ENCODE results near the gene TRIO.

TRIO gene

DNA sequence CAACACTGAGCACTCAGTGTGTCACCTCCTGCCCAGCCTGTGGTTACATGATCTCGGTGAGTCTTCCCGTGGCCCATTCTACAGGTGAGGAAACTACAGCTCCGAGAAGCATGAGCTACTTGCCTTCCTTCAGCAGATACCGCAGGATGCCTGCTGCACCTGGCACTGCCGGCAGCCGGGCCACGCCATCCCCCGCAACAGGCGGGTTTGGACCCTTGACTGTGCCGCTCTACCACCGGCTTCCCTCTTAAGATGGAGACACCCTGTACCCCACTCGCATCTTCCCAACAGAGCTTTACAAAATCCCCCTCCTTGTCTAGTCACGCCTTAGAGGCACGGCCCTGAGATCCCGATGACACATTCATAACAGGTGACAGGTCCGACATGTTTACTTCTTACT lies 363.5 kb downstream of the TRIO start:
- no peaks in the 10 kb centered on the region for H3F3A ChIP-seq (ENCODE audit: insufficient read depth)
- H3K36me3 ChIP-seq (ENCODE audit: low read length): no peaks in the 10 kb centered on the region
- TF ChIP-seq, protein P1, sequence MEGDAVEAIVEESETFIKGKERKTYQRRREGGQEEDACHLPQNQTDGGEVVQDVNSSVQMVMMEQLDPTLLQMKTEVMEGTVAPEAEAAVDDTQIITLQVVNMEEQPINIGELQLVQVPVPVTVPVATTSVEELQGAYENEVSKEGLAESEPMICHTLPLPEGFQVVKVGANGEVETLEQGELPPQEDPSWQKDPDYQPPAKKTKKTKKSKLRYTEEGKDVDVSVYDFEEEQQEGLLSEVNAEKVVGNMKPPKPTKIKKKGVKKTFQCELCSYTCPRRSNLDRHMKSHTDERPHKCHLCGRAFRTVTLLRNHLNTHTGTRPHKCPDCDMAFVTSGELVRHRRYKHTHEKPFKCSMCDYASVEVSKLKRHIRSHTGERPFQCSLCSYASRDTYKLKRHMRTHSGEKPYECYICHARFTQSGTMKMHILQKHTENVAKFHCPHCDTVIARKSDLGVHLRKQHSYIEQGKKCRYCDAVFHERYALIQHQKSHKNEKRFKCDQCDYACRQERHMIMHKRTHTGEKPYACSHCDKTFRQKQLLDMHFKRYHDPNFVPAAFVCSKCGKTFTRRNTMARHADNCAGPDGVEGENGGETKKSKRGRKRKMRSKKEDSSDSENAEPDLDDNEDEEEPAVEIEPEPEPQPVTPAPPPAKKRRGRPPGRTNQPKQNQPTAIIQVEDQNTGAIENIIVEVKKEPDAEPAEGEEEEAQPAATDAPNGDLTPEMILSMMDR (IDR thresholded peaks at IDR 0.05; ENCODE audit: insufficient read depth, low read length, poor library complexity, severe bottlenecking): no peak
- no peak for TF ChIP-seq EZH2phosphoT487 (conservative IDR thresholded peaks at IDR 0.05; ENCODE audit: low read length)

DNA sequence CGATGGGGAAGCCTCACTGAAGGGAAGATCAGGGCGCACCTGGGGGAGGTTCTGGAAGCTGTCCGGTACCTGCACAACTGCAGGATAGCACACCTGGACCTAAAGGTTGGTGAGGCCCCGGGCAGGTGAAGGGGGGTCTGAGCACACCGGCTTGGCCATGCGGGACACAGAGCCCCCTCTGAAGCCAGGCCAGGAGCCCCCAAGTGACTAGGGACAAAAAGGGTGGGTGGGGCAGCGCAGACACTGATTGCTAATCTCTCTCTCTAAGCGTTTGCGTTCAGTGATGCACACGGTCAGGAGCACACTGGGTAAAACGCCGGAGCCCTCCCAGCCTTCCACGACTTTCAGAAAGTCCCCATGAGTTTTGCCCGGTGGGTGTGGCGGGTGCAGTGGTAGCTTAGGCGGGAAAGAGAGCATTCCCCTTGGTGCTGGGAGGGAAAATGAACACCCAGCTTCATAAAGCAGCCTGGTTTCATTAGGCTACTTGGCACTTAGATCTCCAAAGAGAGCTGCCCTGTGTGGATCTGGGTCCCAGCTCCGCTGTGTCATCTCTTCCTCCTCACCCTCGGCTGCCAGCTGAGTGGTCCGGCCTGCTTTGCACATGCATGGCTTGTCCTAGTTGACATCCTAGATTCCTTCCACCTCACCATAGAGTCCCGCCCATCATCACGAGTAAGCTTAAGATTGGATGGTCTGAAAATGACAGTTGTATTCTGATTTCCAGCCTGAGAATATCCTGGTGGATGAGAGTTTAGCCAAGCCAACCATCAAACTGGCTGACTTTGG lies 364.2 kb downstream of the TRIO start:
- Histone ChIP-seq H3K27ac (ENCODE audit: low read depth, low read length) (no peak overlapping the region), H3K9me3 (ENCODE audit: insufficient read depth, low read length) (no peaks in the 10 kb centered on the region), H3K27me3 (ENCODE audit: low read length) (no peaks in the 10 kb centered on the region), H3K9me2 (replicated peaks; ENCODE audit: insufficient read depth, low read length) (no peaks in the 10 kb centered on the region), H3K4me3 (ENCODE audit: insufficient read depth, low read length, poor library complexity, severe bottlenecking) (no peak overlapping the region), H2AFZ (ENCODE audit: low read depth, low read length, severe bottlenecking) (no peak overlapping the region), H3K4me2 (ENCODE audit: low read depth, low read length, poor library complexity, severe bottlenecking) (no peak overlapping the region), H3F3A (ENCODE audit: insufficient read depth) (no peaks in the 10 kb centered on the region), H3K9ac (ENCODE audit: low read length) (no peak overlapping the region), H3K79me2 (ENCODE audit: insufficient read depth, low read length) (no peaks in the 10 kb centered on the region), H4K20me1 (ENCODE audit: low read depth, low read length) (no peaks in the 10 kb centered on the region), H3K36me3 (ENCODE audit: low read length) (no peaks in the 10 kb centered on the region)
- TF ChIP-seq EZH2phosphoT487 (conservative IDR thresholded peaks at IDR 0.05; ENCODE audit: low read length): no peak
- TF ChIP-seq, protein P1 (IDR thresholded peaks at IDR 0.05; ENCODE audit: insufficient read depth, low read length, poor library complexity, severe bottlenecking): no peak

More for the DNA sequence above, 363.5 kb downstream of the TRIO start:
- Histone ChIP-seq H3K9me3 (ENCODE audit: insufficient read depth, low read length) (no peaks in the 10 kb centered on the region), H3K79me2 (ENCODE audit: insufficient read depth, low read length) (no peaks in the 10 kb centered on the region), H3K4me2 (ENCODE audit: low read depth, low read length, poor library complexity, severe bottlenecking) (no peak overlapping the region), H3K4me3 (ENCODE audit: insufficient read depth, low read length, poor library complexity, severe bottlenecking) (no peak overlapping the region), H3K9ac (ENCODE audit: low read length) (no peak overlapping the region), H2AFZ (ENCODE audit: low read depth, low read length, severe bottlenecking) (no peak overlapping the region), H3K9me2 (replicated peaks; ENCODE audit: insufficient read depth, low read length) (no peaks in the 10 kb centered on the region), H4K20me1 (ENCODE audit: low read depth, low read length) (no peaks in the 10 kb centered on the region), H3K27ac (ENCODE audit: low read depth, low read length) (no peak overlapping the region), H3K27me3 (ENCODE audit: low read length) (no peaks in the 10 kb centered on the region)

DNA sequence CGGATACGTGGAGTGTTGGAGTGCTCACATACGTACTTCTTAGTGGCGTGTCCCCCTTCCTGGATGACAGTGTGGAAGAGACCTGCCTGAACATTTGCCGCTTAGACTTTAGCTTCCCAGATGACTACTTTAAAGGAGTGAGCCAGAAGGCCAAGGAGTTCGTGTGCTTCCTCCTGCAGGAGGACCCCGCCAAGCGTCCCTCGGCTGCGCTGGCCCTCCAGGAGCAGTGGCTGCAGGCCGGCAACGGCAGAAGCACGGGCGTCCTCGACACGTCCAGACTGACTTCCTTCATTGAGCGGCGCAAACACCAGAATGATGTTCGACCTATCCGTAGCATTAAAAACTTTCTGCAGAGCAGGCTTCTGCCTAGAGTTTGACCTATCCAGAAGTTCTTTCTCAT lies 364.9 kb downstream of the TRIO start:
- H3K36me3 ChIP-seq (ENCODE audit: low read length): no peaks in the 10 kb centered on the region
- TF ChIP-seq, protein P1 (IDR thresholded peaks at IDR 0.05; ENCODE audit: insufficient read depth, low read length, poor library complexity, severe bottlenecking): no peak
- no peak for TF ChIP-seq EZH2phosphoT487 (conservative IDR thresholded peaks at IDR 0.05; ENCODE audit: low read length)
- H3K4me2 ChIP-seq (ENCODE audit: low read depth, low read length, poor library complexity, severe bottlenecking): no peak overlapping the region
- H3K9ac ChIP-seq (ENCODE audit: low read length): no peak overlapping the region
- H3K27ac ChIP-seq (ENCODE audit: low read depth, low read length): no peak overlapping the region
- H3K27me3 ChIP-seq (ENCODE audit: low read length): no peaks in the 10 kb centered on the region
- no peaks in the 10 kb centered on the region for H3K9me3 ChIP-seq (ENCODE audit: insufficient read depth, low read length)
- no peaks in the 10 kb centered on the region for H3K9me2 ChIP-seq (replicated peaks; ENCODE audit: insufficient read depth, low read length)
- no peaks in the 10 kb centered on the region for H4K20me1 ChIP-seq (ENCODE audit: low read depth, low read length)
- no peak overlapping the region for H2AFZ ChIP-seq (ENCODE audit: low read depth, low read length, severe bottlenecking)
- H3K4me3 ChIP-seq (ENCODE audit: insufficient read depth, low read length, poor library complexity, severe bottlenecking): no peak overlapping the region
- H3K79me2 ChIP-seq (ENCODE audit: insufficient read depth, low read length): no peaks in the 10 kb centered on the region
- no peaks in the 10 kb centered on the region for H3F3A ChIP-seq (ENCODE audit: insufficient read depth)
